ENCODE data around the gene ANO2. TPM values are rescaled to one million over a fixed set of nuclear protein-coding genes. Genes with fewer than 3 reads are reported as not detected.

The ANO2 gene
- polyA plus RNA-seq, 1 donor from 2014 or later = 1.8 TPM

GRCh38 chr12:5525783-5526367 lies 419.2 kb downstream of the ANO2 start:
- no peak overlapping the region for H2AFZ ChIP-seq (ENCODE audit: low read depth, low read length)
- H3K9ac ChIP-seq (ENCODE audit: low read length) = no peak overlapping the region
- TF ChIP-seq POLR2AphosphoS5 (IDR thresholded peaks at IDR 0.05) (no peak), CTCF (IDR thresholded peaks at IDR 0.05; ENCODE audit: poor library complexity, severe bottlenecking) (no peak), REST (IDR thresholded peaks at IDR 0.05; ENCODE audit: borderline replicate concordance) (no peak), SMC3 (conservative IDR thresholded peaks at IDR 0.05; ENCODE audit: poor library complexity) (no peak), EP300 (conservative IDR thresholded peaks at IDR 0.05; ENCODE audit: poor library complexity, severe bottlenecking) (no peak)
- no peaks in the 10 kb centered on the region for H4K20me1 ChIP-seq (ENCODE audit: insufficient read depth)
- H3K79me2 ChIP-seq (replicated peaks; ENCODE audit: insufficient read depth, low read length) = no peaks in the 10 kb centered on the region
- H3K4me3 ChIP-seq (ENCODE audit: low read length) = no peak overlapping the region
- H3K4me2 ChIP-seq (ENCODE audit: low read length) = no peak overlapping the region
- no peaks in the 10 kb centered on the region for H3K9me2 ChIP-seq (ENCODE audit: insufficient read depth, low read length)
- no peaks in the 10 kb centered on the region for H3K36me3 ChIP-seq (ENCODE audit: insufficient read depth, low read length)
- no peak overlapping the region for H3K27ac ChIP-seq (ENCODE audit: low read length)
- H3K9me3 ChIP-seq (ENCODE audit: low read length) = no peaks in the 10 kb centered on the region
- no peaks in the 10 kb centered on the region for H3K27me3 ChIP-seq (ENCODE audit: insufficient read depth, low read depth, low read length)
- H3F3A ChIP-seq (ENCODE audit: insufficient read depth, low read length, poor library complexity, severe bottlenecking) = no peaks in the 10 kb centered on the region

GRCh38 chr12:5524769-5525436 lies 420.2 kb downstream of the ANO2 start:
- no peaks in the 10 kb centered on the region for H4K20me1 ChIP-seq (ENCODE audit: insufficient read depth)
- H2AFZ ChIP-seq (ENCODE audit: low read depth, low read length) = no peak overlapping the region
- no peak overlapping the region for H3K27ac ChIP-seq (ENCODE audit: low read length)
- no peaks in the 10 kb centered on the region for H3K27me3 ChIP-seq (ENCODE audit: insufficient read depth, low read depth, low read length)
- H3K9me2 ChIP-seq (ENCODE audit: insufficient read depth, low read length) = no peaks in the 10 kb centered on the region
- H3K79me2 ChIP-seq (replicated peaks; ENCODE audit: insufficient read depth, low read length) = no peaks in the 10 kb centered on the region
- no peaks in the 10 kb centered on the region for H3F3A ChIP-seq (ENCODE audit: insufficient read depth, low read length, poor library complexity, severe bottlenecking)
- no peak overlapping the region for H3K4me3 ChIP-seq (ENCODE audit: low read length)
- H3K9ac ChIP-seq (ENCODE audit: low read length) = no peak overlapping the region
- H3K36me3 ChIP-seq (ENCODE audit: insufficient read depth, low read length) = no peaks in the 10 kb centered on the region
- H3K4me2 ChIP-seq (ENCODE audit: low read length) = no peak overlapping the region
- no peaks in the 10 kb centered on the region for H3K9me3 ChIP-seq (ENCODE audit: low read length)
- TF ChIP-seq RAD21 (conservative IDR thresholded peaks at IDR 0.05) (no peak), REST (IDR thresholded peaks at IDR 0.05; ENCODE audit: borderline replicate concordance) (no peak), MXI1 (conservative IDR thresholded peaks at IDR 0.05; ENCODE audit: poor library complexity, severe bottlenecking) (no peak), EP300 (conservative IDR thresholded peaks at IDR 0.05; ENCODE audit: poor library complexity, severe bottlenecking) (no peak), SMC3 (conservative IDR thresholded peaks at IDR 0.05; ENCODE audit: poor library complexity) (no peak), EZH2 (IDR thresholded peaks at IDR 0.05; ENCODE audit: borderline replicate concordance, insufficient read depth, low read length, poor library complexity, severe bottlenecking) (no peak), TAF1 (IDR thresholded peaks at IDR 0.05; ENCODE audit: low read depth) (no peak), POLR2AphosphoS5 (IDR thresholded peaks at IDR 0.05) (no peak)

Measured in neural cell (in vitro differentiated cells).